ENCODE measurements around the gene SLC6A13.

SLC6A13 gene

DNA sequence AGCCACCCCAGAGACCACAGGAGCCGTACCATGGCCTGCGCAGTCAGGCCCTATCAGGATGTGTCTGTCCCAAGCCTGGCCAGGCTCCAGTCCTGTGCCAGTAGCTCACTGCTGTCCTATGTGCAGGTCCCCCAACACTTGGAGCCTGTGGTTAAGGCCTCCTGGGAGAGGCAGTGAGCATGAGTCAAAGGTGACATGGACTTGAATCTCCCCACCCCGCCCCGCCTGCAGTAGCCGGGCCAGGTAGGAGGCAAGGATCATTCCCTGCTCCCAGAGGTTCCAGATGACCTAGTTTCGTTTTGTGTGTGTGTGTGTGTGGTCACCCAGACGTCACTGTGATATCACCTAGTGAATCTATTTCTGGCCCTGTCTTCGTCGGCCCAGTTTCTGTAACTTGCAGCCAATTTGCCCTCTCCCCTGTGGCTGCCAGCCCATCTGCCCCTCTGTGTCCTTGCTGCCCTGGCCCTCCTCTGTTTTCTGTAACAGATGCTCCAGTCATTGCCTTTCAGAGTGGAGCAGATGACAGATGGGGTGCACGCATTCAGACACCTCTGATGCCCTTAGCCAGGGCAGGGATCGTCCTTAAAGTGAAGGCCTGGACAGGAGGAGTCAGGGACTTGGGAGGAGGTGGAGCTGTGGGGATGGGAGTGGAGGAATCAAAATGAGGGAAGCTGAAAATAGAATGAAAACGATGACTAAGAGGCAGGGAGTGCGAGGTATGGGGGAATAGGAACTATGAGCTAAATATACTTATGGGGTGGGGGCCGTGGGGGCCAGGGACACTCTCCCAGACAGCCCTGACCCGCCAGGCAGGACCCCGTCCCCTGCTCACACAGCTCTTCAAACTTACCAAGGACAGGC is 86.1 kb downstream of the SLC6A13 start:
- DNase-seq: no peak

DNA sequence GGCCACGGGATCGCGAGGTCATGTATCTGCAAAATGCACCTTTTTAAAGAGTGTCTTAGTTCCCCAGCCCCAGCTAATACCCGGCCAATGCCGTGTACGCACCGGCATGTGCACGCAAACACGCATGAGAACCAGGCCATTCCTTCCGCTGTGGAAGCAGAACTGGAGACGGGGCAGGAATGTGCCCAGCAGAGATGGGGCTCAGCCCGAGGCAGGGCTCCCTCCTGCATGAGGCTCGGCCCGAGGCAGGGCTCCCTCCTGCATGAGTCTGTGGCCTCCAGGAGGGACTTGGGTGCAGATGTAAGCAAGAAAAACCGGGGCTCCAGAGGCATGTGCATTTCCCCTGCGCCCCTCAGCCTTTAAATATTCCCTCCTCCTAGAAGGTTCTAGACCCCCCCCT is 86.9 kb downstream of the SLC6A13 start:
- DNase-seq: no peak

DNA sequence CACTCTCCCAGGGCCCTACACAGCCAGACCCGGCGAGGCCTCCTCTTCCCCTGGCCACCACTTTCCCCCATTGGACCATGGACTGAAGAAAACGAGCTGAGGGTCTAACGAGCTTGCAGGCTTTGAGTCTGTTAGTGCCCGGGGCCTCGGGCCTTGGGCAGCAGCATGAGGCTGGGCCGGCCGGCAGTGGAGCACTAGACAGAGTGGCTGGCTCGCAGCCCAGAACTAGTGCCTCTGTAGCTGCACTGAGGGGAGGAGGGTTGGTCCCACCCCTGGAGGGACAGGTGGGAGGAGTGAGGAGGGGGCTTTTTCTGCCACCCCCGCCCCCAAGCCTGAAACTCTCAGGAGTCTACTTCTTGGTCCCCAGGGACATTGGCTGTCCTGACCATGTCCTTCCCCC is 87.4 kb downstream of the SLC6A13 start:
- DNase-seq: no peak

DNA sequence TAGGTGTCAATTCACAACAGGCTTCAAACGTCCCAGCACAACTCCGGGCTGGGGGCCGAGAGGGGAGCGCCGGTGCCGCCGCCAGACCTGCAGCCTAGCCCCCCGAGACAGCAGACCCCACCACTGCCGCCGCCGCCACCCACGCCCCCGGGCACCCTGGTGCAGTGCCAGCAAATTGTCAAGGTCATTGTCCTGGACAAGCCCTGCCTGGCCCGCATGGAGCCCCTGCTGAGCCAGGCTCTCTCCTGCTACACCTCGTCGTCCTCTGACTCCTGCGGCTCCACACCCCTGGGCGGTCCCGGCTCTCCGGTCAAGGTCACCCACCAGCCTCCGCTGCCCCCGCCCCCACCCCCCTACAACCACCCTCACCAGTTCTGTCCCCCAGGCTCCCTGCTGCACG is 88.0 kb downstream of the SLC6A13 start:
- DNase-seq: no peak

DNA sequence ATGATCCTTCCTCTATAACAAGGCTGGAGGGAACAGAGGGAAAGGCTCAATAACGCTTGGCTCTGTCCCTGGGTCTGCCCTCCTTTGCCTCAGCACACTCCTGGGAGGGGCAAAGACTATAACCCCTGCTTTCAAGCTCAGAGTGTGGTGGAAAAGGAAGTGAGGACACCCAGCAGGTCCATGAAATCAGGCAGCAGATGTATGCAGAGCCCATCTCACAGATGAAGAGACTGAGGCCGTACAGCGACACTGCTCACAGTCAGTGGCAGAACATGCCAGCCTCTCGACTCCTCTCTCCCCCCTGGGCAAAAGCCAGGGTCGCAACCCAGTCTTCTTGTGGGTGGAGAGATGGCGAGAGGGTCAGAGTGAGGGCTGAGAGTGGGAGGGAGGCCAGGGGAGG is 88.5 kb downstream of the SLC6A13 start:
- no peak for DNase-seq

DNA sequence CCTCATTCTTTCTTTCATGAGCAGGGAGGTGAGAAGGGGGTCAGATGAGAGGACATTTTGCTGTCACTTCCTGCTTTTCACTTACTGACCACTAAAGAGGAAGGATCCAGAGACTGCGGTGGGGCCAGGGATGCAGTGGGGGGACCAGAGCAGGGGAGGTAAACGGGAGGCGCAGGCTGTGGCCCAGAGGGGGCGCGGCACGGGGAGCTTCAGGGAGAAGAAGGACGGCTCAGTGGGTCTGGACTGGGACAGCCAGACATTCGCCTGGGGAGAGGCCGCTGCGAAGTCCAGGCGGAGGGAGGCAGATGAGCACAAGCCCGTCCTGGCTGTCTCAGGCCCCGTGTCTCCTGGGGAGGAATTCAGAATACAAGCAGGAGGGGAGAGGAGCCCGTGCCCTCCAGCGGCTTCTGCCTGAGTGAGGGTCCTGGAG is 89.9 kb downstream of the SLC6A13 start:
- no peak for DNase-seq

DNA sequence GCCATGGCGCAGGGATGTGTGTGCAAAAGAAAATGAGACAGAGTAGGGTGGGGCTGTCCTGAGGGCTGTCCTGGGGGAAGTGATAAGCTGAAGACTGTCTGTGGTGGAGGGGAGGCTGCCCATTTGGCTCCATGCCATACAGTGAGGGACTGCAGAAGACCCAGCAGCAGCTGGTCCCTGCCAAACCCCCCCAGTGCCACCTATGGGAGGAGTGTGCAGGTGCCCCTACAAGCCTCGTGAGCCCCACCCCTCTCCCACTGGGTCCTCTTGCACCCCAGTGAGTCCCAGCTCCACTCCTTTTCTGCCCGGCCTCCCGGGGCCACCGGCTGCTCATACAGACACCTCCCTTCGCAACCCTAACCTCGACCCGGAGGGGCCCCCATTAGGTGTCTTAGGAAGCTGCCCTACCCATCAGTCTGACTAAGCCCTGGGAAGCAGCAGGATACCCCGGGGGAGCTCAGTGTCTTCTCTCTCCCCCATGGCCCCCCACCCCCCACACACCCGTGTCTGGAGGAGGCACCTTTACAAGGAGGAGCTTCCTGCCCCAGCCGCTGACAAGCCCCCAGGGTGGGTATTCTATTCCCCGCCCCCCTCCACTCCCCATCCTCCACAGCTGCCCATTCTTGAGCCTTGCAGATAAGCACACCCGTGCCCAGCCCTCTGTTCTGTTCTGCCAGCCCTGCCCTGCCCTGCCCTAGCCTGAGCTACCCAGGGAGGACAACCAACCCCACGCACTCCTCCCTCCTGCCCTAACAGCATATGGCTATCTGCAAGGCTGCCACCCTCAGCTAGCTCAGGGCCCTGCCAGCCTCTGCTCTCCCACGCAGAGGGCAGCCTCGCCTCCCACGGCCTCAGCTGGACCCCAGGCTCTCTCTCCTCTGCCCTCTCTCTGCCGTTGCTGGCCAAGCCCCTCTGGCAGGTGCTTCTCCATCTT is 90.6 kb downstream of the SLC6A13 start:
- DNase-seq: no peak

DNA sequence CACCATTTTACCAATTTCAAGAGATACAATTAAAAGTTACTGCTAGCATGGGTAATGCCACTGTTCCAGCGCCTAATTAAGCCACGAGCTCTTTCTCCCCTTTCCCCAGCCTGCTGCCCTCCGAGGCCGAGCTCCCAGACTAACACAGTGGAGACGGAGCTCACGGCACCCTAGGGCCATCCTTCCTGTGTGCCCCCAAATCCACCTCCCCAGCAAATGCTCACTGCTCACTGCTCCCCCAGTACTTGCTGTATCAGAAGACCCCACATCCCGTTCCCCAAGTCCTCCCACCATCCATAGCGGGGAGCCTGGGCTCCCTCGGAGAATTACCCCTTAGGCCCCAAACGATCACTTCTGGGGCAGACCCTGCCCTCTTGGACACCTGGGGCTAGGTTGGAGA is 91.4 kb downstream of the SLC6A13 start:
- DNase-seq: no peak
